NT2/D1 (cell line): ENCODE data around the gene ENTPD2.

Experiments used
- DNase-seq: peaks from one replicate; pipeline ENCODE4 v3.0.0-alpha.2; 2011; ENCODE audit warnings: low read depth, low spot score
- H3K27me3 ChIP-seq: 2 replicates; pipeline ENCODE4 v1.6.0; 2011; ENCODE audit warnings: mild to moderate bottlenecking; ENCODE audit not compliant: insufficient read length, insufficient read depth
- H3K36me3 ChIP-seq: 2 replicates; pipeline ENCODE4 v1.6.1; 2011; ENCODE audit warnings: mild to moderate bottlenecking, low read length, mixed read lengths; ENCODE audit not compliant: insufficient read depth, insufficient read length
- H3K4me1 ChIP-seq: 2 replicates; pipeline ENCODE4 v1.5.1; 2011; ENCODE audit not compliant: insufficient read depth, insufficient read length
- H3K4me3 ChIP-seq: 2 replicates; pipeline ENCODE4 v1.5.1; 2011; ENCODE audit warnings: low read depth; ENCODE audit not compliant: insufficient read length
- H3K9ac ChIP-seq: 2 replicates; pipeline ENCODE4 v1.6.0; 2011; ENCODE audit warnings: low read depth; ENCODE audit not compliant: insufficient read length
- H3K9me3 ChIP-seq: 2 replicates; pipeline ENCODE4 v1.5.1; 2011; ENCODE audit warnings: mild to moderate bottlenecking, low read length; ENCODE audit not compliant: insufficient read depth
- SUZ12 ChIP-seq: IDR thresholded peaks from 2 replicates; pipeline ENCODE4 v1.6.1; 2011; ENCODE audit not compliant: insufficient read length, insufficient read depth; ENCODE audit errors: extremely low read depth
- YY1 ChIP-seq: IDR thresholded peaks from 2 replicates; pipeline ENCODE4 v1.6.1; 2011; ENCODE audit not compliant: insufficient read length, insufficient read depth
- ZNF274 ChIP-seq: IDR thresholded peaks from 2 replicates; pipeline ENCODE4 v1.6.1; 2011; ENCODE audit warnings: mild to moderate bottlenecking, low read depth, low read length

The ENTPD2 gene

GRCh38 chr9:137017071-137017470, 36.8 kb downstream of the ENTPD2 start:
- no peak for TF ChIP-seq ZNF274
- no peak for TF ChIP-seq SUZ12
- no peak for TF ChIP-seq YY1
- H3K9me3 ChIP-seq: no peaks in the 10 kb centered on the region; the same call in 1 of the 2 replicates
- H3K9ac ChIP-seq: no peak overlapping the region
- no peaks in the 10 kb centered on the region for H3K27me3 ChIP-seq
- peaks cover 10% of the 10 kb centered on the region for H3K36me3 ChIP-seq
- DNase-seq: no peak
- H3K4me3 ChIP-seq: no peak overlapping the region
- H3K4me1 ChIP-seq: peaks cover 5% of the 10 kb centered on the region

GRCh38 chr9:137016436-137016835, 37.4 kb downstream of the ENTPD2 start:
- H3K9me3 ChIP-seq: no peaks in the 10 kb centered on the region; the same call in 1 of the 2 replicates
- H3K4me1 ChIP-seq: peaks cover 5% of the 10 kb centered on the region
- TF ChIP-seq SUZ12 (no peak), YY1 (no peak), ZNF274 (no peak)
- no peak overlapping the region for H3K4me3 ChIP-seq
- no peak overlapping the region for H3K9ac ChIP-seq
- no peak for DNase-seq
- no peaks in the 10 kb centered on the region for H3K27me3 ChIP-seq
- H3K36me3 ChIP-seq: peaks cover 10% of the 10 kb centered on the region

- Histone ChIP-seq H3K9me3 (no peaks in the 10 kb centered on the region; the same call in 1 of the 2 replicates), H3K36me3 (peaks cover 10% of the 10 kb centered on the region), H3K27me3 (no peaks in the 10 kb centered on the region), H3K9ac (no peak overlapping the region), H3K4me1 (peaks cover 2% of the 10 kb centered on the region), H3K4me3 (no peak overlapping the region)
- no peak for DNase-seq
- TF ChIP-seq YY1 (no peak), SUZ12 (no peak), ZNF274 (no peak)
Observed at GRCh38 chr9:137015976-137016375, 37.9 kb downstream of the ENTPD2 start.

- Histone ChIP-seq H3K27me3 (no peaks in the 10 kb centered on the region), H3K9ac (no peak overlapping the region), H3K4me3 (no peak overlapping the region), H3K4me1 (peaks cover 2% of the 10 kb centered on the region), H3K36me3 (peaks cover 10% of the 10 kb centered on the region), H3K9me3 (no peaks in the 10 kb centered on the region; the same call in 1 of the 2 replicates)
- no peak for DNase-seq
- TF ChIP-seq SUZ12 (no peak), YY1 (no peak), ZNF274 (no peak)
Observed at GRCh38 chr9:137015540-137015930, 38.3 kb downstream of the ENTPD2 start.

GRCh38 chr9:137014776-137015539, 38.9 kb downstream of the ENTPD2 start:
- H3K4me1 ChIP-seq: peaks cover 2% of the 10 kb centered on the region
- H3K9ac ChIP-seq: no peak overlapping the region
- peaks cover 10% of the 10 kb centered on the region for H3K36me3 ChIP-seq
- H3K9me3 ChIP-seq: no peaks in the 10 kb centered on the region; the same call in 1 of the 2 replicates
- H3K4me3 ChIP-seq: no peak overlapping the region
- DNase-seq: no peak
- H3K27me3 ChIP-seq: no peaks in the 10 kb centered on the region
- TF ChIP-seq YY1: no peak
- no peak for TF ChIP-seq SUZ12
- no peak for TF ChIP-seq ZNF274

- H3K36me3 ChIP-seq: peaks cover 10% of the 10 kb centered on the region
- no peak overlapping the region for H3K4me3 ChIP-seq
- no peak for TF ChIP-seq ZNF274
- TF ChIP-seq SUZ12: no peak
- no peak for TF ChIP-seq YY1
Observed at GRCh38 chr9:137014166-137014565, 39.7 kb downstream of the ENTPD2 start.

GRCh38 chr9:137013571-137013940, 40.3 kb downstream of the ENTPD2 start:
- no peaks in the 10 kb centered on the region for H3K4me1 ChIP-seq
- no peak for DNase-seq
- no peaks in the 10 kb centered on the region for H3K27me3 ChIP-seq
- no peak overlapping the region for H3K4me3 ChIP-seq
- H3K9ac ChIP-seq: no peak overlapping the region
- H3K36me3 ChIP-seq: peaks cover 10% of the 10 kb centered on the region
- TF ChIP-seq YY1: no peak
- no peak for TF ChIP-seq ZNF274
- TF ChIP-seq SUZ12: no peak
- no peaks in the 10 kb centered on the region; the same call in 1 of the 2 replicates for H3K9me3 ChIP-seq

More at GRCh38 chr9:137014166-137014565, 39.7 kb downstream of the ENTPD2 start:
- DNase-seq: no peak
- peaks cover 2% of the 10 kb centered on the region for H3K4me1 ChIP-seq
- H3K9ac ChIP-seq: no peak overlapping the region
- no peaks in the 10 kb centered on the region for H3K27me3 ChIP-seq
- no peaks in the 10 kb centered on the region; the same call in 1 of the 2 replicates for H3K9me3 ChIP-seq
